Smooth muscle cell (in vitro differentiated cells): ENCODE results near the gene SRP9. TPM values are rescaled to one million over a fixed set of nuclear protein-coding genes. Genes with fewer than 3 reads are reported as not detected.

Experiments used
- DNase-seq: peaks from one replicate; lab custom pipeline; 2025; ENCODE audit not compliant: unreplicated experiment; lab: John Stamatoyannopoulos, UW
- H2AFZ ChIP-seq: fragments of 200-600 bp; sonication (generic); 2 replicates; pipeline ENCODE4 v1.6.0; 2016; ENCODE audit warnings: antibody characterized with exemption, low read depth, mild to moderate bottlenecking
- H3F3A ChIP-seq: fragments of 200-600 bp; sonication (generic); 2 replicates; pipeline ENCODE4 v1.6.0; 2017; ENCODE audit warnings: antibody characterized with exemption, low read depth
- H3K27ac ChIP-seq: fragments of 200-600 bp; sonication (generic); 2 replicates; pipeline ENCODE4 v1.5.1; 2016; ENCODE audit warnings: low read depth, mild to moderate bottlenecking
- H3K27me3 ChIP-seq: fragments of 200-600 bp; sonication (generic); 2 replicates; pipeline ENCODE4 v1.6.1; 2016; ENCODE audit warnings: low read depth, mild to moderate bottlenecking
- H3K36me3 ChIP-seq: fragments of 200-600 bp; sonication (generic); 2 replicates; pipeline ENCODE4 v1.5.1; 2016; ENCODE audit warnings: low read depth
- H3K4me1 ChIP-seq: fragments of 200-600 bp; sonication (generic); 2 replicates; pipeline ENCODE4 v1.5.1; 2016; ENCODE audit warnings: low read depth
- H3K4me2 ChIP-seq: fragments of 200-600 bp; sonication (generic); 2 replicates; pipeline ENCODE4 v1.6.0; 2016; ENCODE audit warnings: mild to moderate bottlenecking
- H3K4me3 ChIP-seq: fragments of 200-600 bp; sonication (generic); 2 replicates; pipeline ENCODE4 v1.5.1; 2016; ENCODE audit warnings: mild to moderate bottlenecking
- H3K79me2 ChIP-seq: fragments of 200-600 bp; sonication (generic); 2 replicates; pipeline ENCODE4 v1.6.0; 2016; ENCODE audit warnings: low read depth, mild to moderate bottlenecking
- H3K9ac ChIP-seq: fragments of 200-600 bp; sonication (generic); 2 replicates; pipeline ENCODE4 v1.6.0; 2016; ENCODE audit warnings: low read depth
- H3K9me3 ChIP-seq: fragments of 200-600 bp; sonication (generic); replicated peaks from 2 replicates; pipeline ENCODE4 v1.5.1; 2016; ENCODE audit warnings: low read depth
- H4K20me1 ChIP-seq: fragments of 200-600 bp; sonication (generic); 2 replicates; pipeline ENCODE4 v1.6.0; 2016; ENCODE audit warnings: low read depth
- WGBS: methylation state at CpG from one replicate; pipeline ENCODE4 v1.1.7; 2016; ENCODE audit warnings: low lambda C conversion rate; 5-methylcytosine and 5-hydroxymethylcytosine counted together
- polyA plus RNA-seq: library from polyadenylated mRNA; unstranded; fragments of >200 nt; fragmentation: Nextera tagmentation; extraction: Ambion mirVana; gene quantifications from 2 replicates; pipeline ENCODE4 v1.2.1, GENCODE V29; 2016
- total RNA-seq: library from RNA; depleted of rRNA; stranded (reverse); fragments of >200 nt; gene quantifications from 2 replicates; pipeline ENCODE4 v1.2.3, GENCODE V29; 2014
- TF ChIP-seq, protein P1 (sequence below): fragments of 200-600 bp; sonication (generic); IDR thresholded peaks from 2 replicates; pipeline ENCODE4 v1.5.1; 2017; ENCODE audit warnings: borderline replicate concordance, mild to moderate bottlenecking, antibody characterized with exemption; ENCODE audit not compliant: insufficient read depth, poor library complexity, severe bottlenecking

The SRP9 gene
- total and polyA plus RNA-seq, 2 experiments from 2014 or later, result 301 to 394 TPM

DNA sequence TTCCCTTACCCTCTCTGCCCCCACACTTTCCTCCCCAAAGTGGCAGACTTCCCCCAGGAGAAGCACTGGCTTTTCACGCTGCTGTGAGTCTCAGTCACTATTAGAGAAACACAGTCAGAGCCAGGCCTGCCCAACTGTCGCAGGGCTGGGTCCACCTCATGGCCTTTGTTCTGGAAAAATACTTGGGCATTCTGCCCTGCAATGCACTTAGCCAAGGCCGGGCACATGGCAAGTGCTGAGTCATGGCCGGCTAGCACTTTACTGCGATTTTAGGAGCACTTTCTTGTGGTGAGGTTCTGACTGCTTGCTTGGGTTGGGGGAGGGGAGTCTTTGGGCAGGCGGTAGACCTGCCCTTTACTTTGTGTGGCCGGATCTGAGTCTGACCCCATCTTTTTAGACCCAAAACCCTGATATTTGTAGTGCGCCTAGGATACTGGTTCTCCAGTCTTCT is 40.0 kb downstream of the SRP9 start:
- Histone ChIP-seq H3K9ac (no peak overlapping the region), H3F3A (peaks cover 23% of the 10 kb centered on the region), H3K27ac (peak overlapping the region; percentile 63), H3K79me2 (peaks cover 24% of the 10 kb centered on the region), H3K4me1 (peaks cover 30% of the 10 kb centered on the region), H4K20me1 (peaks cover 7% of the 10 kb centered on the region), H3K4me3 (no peak overlapping the region), H3K36me3 (no peaks in the 10 kb centered on the region), H3K9me3 (no peaks in the 10 kb centered on the region), H3K4me2 (peak overlapping the region; percentile 20), H3K27me3 (no peaks in the 10 kb centered on the region), H2AFZ (no peak overlapping the region)
- TF ChIP-seq, protein P1, sequence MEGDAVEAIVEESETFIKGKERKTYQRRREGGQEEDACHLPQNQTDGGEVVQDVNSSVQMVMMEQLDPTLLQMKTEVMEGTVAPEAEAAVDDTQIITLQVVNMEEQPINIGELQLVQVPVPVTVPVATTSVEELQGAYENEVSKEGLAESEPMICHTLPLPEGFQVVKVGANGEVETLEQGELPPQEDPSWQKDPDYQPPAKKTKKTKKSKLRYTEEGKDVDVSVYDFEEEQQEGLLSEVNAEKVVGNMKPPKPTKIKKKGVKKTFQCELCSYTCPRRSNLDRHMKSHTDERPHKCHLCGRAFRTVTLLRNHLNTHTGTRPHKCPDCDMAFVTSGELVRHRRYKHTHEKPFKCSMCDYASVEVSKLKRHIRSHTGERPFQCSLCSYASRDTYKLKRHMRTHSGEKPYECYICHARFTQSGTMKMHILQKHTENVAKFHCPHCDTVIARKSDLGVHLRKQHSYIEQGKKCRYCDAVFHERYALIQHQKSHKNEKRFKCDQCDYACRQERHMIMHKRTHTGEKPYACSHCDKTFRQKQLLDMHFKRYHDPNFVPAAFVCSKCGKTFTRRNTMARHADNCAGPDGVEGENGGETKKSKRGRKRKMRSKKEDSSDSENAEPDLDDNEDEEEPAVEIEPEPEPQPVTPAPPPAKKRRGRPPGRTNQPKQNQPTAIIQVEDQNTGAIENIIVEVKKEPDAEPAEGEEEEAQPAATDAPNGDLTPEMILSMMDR, result no peak
- WGBS, result 30% methylated on average over 8 of the region's 8 CpGs
- no peak for DNase-seq

DNA sequence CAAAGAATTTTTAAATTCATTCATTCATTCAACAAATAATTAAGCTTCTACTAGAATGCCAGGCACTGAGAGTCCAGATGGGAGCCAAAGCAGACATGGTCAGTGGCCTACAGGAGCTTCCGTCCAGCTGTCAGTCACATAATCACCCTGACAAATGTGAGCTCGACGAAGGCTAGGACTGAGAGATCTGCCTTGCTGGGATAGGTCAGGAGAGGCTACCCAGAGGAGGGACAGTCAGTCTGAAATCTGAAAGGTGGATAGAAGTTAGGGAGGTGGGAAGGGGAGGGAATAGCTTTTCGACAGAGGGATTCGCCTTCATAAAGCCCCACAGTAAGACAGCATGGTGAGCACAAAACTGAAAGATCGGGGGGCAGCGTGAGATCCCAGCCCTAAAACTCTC is 40.6 kb downstream of the SRP9 start:
- Histone ChIP-seq H3K4me3 (no peak overlapping the region), H4K20me1 (peaks cover 2% of the 10 kb centered on the region), H3F3A (peaks cover 21% of the 10 kb centered on the region), H2AFZ (no peak overlapping the region), H3K27me3 (no peaks in the 10 kb centered on the region), H3K27ac (peak overlapping the region; percentile 25), H3K36me3 (no peaks in the 10 kb centered on the region), H3K79me2 (peaks cover 24% of the 10 kb centered on the region), H3K4me2 (peak overlapping the region; percentile 20), H3K9ac (no peak overlapping the region), H3K9me3 (no peaks in the 10 kb centered on the region), H3K4me1 (peaks cover 28% of the 10 kb centered on the region)
- 80% methylated on average over 7 of the region's 7 CpGs for WGBS
- DNase-seq, result no peak
- TF ChIP-seq, protein P1, result no peak

DNA sequence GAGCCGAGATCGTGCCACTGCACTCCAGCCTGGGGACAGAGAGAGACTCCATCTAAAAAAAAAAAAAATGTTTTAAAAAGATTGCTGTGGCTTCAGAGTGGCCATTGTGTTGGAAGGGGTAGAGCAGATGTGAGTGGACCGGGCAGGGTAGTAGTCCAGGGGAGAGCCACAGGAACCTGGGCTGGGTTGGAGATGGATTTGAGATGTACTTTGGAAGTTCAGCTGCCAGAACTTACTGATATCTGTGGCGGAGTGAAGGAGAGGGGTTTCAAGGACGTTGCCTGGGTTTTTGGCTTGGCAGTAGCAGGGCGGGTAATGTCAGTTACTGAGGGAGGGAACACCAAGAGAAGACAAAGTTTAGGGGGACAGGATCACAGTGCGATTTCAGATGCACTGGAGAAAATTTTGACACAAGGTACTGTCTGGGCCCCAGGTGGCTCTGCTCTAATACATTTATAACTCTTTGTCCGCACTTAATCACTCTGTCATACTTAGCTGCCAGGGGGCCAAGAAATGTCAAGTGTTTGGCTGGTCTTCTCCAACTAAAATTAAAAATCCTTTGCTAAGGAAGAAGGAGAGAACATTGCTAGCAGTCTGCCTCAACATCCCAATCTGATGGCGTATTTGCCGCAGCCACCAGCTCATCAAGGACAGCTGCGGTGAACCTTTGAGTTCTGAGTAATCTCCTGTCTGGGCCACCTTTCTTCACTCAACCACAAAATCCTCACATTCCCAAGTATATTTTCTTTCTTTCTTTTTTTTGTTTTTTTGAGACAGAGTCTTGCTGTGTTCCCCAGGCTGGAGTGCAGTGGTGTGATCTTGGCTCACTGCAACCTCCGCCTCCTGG is 41.9 kb downstream of the SRP9 start:
- Histone ChIP-seq H3K9me3 (no peaks in the 10 kb centered on the region), H3K36me3 (no peaks in the 10 kb centered on the region), H3K4me3 (no peak overlapping the region), H3K27ac (no peak overlapping the region), H3K79me2 (peaks cover 26% of the 10 kb centered on the region), H3K4me1 (peaks cover 22% of the 10 kb centered on the region), H3K9ac (no peak overlapping the region), H3K4me2 (no peak overlapping the region), H2AFZ (no peak overlapping the region), H3K27me3 (no peaks in the 10 kb centered on the region), H4K20me1 (peaks cover 5% of the 10 kb centered on the region), H3F3A (peaks cover 9% of the 10 kb centered on the region)
- TF ChIP-seq, protein P1, result no peak
- whole genome bisulfite sequencing, result 92% methylated on average over 12 of the region's 12 CpGs
- no peak for DNase-seq
